Measurements from ENCODE around the gene MAP4K2.

The MAP4K2 gene

DNA sequence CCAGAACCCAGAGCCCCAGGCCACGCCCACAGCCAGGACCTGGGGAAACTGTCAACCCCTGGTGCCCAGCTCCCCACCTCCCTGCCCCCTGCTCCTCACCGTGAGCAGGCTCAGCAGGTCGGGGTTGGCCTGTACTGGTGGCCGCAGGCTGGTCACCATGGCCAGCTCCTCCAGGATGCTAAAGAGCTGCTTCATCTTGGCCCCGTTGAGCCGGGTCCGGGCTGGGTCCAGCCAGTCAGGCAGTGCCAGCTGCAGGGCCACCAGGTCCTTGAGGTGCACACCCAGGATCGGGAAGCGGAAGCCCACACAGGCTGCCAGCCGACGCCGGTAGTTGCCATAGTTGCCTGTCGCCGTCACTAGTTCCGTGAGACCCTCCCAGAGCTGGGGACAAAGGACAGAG, 66.4 kb downstream of the MAP4K2 start:
- DNase-seq (ENCODE audit: low read depth), result no peak

DNA sequence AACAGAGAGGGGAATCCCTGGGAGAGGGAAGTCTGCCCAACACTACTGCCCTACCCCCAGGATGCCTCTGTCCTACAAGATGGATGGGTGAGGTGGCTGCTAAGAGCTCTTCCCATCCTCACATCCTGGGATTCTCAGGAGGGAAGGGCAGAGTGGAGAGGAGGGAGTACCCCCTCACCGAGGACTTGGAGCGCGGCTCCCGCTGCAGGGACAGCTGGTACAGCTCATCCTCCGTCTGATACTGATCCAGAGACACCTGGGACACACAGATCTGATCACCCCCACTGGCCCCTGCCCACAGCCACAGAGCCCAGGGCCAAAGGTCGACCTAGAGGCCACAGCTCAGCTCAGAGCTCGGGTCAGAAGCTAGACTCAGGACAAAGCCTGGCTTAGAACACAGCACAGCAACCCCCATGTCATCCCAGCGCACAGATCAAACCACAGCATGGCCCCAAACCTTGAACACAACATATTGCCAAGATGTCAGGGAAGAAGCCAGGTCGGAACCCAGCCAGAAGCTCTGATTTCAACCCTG, 67.2 kb downstream of the MAP4K2 start:
- no peak for DNase-seq (ENCODE audit: low read depth)

Measured in activated gamma-delta T cell treated with anti-CD3 and anti-CD28 coated beads, Interleukin-2, amount 50 U/mL, for 16 hours (primary cell).